ENCODE measurements around the gene IMPG2. TPM values are rescaled to one million over a fixed set of nuclear protein-coding genes. Genes with fewer than 3 reads are reported as not detected.

IMPG2 gene
- total RNA-seq (0.72 and 0.77 TPM in 2 replicates), polyA plus RNA-seq (0.15 TPM in 1 of 2 replicates, not detected in the other)

DNA sequence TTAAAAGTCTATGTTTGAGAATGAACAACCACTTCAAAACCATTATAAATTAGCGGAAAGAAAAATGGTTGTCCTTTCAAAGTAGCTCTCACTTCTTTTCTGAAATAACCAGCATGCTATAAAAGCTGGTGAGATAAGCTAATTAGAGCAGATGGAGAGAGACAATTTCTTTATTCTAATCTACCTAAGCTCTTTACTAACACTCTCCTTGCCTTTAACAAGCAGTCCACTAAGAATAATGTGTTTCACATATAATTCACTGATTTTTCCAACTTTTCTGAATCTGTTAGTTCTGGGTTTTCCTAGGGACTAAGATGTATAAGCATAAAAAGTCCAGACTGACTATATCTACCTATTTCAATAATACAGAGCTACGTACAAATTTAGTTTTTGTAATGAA, at the start of gene IMPG2:
Gene IMPG2 (minus strand): TSS at position 101 of the 400 bp plus-strand sequence. CDS start 203 bp downstream, outside the sequence.
- Histone ChIP-seq H3K36me3 (replicated peaks; ENCODE audit: insufficient read depth, low read depth) (no peaks in the 10 kb centered on the region), H3K4me1 (ENCODE audit: insufficient read depth) (no peaks in the 10 kb centered on the region), H3K9me2 (replicated peaks; ENCODE audit: insufficient read depth) (no peaks in the 10 kb centered on the region), H3K27ac (no peak within 1 kb of the TSS), H3K79me2 (no peaks in the 10 kb centered on the region), H4K20me1 (ENCODE audit: insufficient read depth, poor library complexity, severe bottlenecking) (no peaks in the 10 kb centered on the region), H3K27me3 (no peaks in the 10 kb centered on the region), H3K4me2 (peak within 1 kb of the TSS; percentile 41), H3K9me3 (ENCODE audit: low read depth) (no peaks in the 10 kb centered on the region), H3K4me3 (no peak within 1 kb of the TSS), H2AFZ (no peak within 1 kb of the TSS)
- WGBS (ENCODE audit: low lambda C conversion rate, missing lambda C conversion rate), result 94% methylated on average over 2 of the region's 2 CpGs
- no peak for DNase-seq (ENCODE audit: low spot score)
- TF ChIP-seq, protein P1, sequence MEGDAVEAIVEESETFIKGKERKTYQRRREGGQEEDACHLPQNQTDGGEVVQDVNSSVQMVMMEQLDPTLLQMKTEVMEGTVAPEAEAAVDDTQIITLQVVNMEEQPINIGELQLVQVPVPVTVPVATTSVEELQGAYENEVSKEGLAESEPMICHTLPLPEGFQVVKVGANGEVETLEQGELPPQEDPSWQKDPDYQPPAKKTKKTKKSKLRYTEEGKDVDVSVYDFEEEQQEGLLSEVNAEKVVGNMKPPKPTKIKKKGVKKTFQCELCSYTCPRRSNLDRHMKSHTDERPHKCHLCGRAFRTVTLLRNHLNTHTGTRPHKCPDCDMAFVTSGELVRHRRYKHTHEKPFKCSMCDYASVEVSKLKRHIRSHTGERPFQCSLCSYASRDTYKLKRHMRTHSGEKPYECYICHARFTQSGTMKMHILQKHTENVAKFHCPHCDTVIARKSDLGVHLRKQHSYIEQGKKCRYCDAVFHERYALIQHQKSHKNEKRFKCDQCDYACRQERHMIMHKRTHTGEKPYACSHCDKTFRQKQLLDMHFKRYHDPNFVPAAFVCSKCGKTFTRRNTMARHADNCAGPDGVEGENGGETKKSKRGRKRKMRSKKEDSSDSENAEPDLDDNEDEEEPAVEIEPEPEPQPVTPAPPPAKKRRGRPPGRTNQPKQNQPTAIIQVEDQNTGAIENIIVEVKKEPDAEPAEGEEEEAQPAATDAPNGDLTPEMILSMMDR (IDR thresholded peaks at IDR 0.05; ENCODE audit: poor library complexity), result no peak
- TF ChIP-seq EZH2phosphoT487 (IDR thresholded peaks at IDR 0.05; ENCODE audit: low read depth, severe bottlenecking, unreplicated experiment) (no peak), EZH2 (IDR thresholded peaks at IDR 0.05; ENCODE audit: borderline replicate concordance) (no peak)

DNA sequence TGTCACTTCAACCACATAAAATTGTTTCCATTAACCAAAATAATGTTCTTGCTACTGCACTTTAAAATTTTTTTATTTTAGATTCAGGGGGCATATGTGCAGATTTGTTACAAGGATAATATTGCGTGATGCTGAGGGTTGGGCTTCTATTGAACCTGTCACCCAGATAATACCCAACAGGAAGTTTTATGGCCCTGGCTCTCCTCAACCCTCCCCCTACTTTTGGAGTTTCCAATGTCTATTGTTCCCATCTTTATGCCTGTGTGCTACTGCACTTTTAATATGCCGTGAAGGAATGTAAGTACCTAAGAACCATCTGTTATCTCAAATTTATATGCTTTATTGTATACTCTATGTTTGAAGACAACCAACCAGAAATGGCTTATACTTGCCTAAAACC, 42.0 kb upstream of the IMPG2 start:
- DNase-seq (ENCODE audit: low spot score), result no peak
- TF ChIP-seq, protein P1 (IDR thresholded peaks at IDR 0.05; ENCODE audit: poor library complexity), result no peak
- TF ChIP-seq EZH2 (IDR thresholded peaks at IDR 0.05; ENCODE audit: borderline replicate concordance) (no peak), EZH2phosphoT487 (IDR thresholded peaks at IDR 0.05; ENCODE audit: low read depth, severe bottlenecking, unreplicated experiment) (no peak)
- Histone ChIP-seq H2AFZ (no peak overlapping the region), H3K4me1 (ENCODE audit: insufficient read depth) (no peaks in the 10 kb centered on the region), H3K36me3 (replicated peaks; ENCODE audit: insufficient read depth, low read depth) (no peaks in the 10 kb centered on the region), H3K9me2 (replicated peaks; ENCODE audit: insufficient read depth) (no peaks in the 10 kb centered on the region), H3K4me3 (no peak overlapping the region), H3K27ac (no peak overlapping the region), H4K20me1 (ENCODE audit: insufficient read depth, poor library complexity, severe bottlenecking) (no peaks in the 10 kb centered on the region), H3K79me2 (no peaks in the 10 kb centered on the region), H3K27me3 (no peaks in the 10 kb centered on the region), H3K9me3 (ENCODE audit: low read depth) (no peaks in the 10 kb centered on the region), H3K4me2 (no peak overlapping the region)
- WGBS (ENCODE audit: low lambda C conversion rate, missing lambda C conversion rate), result 86% methylated on average over 2 of the region's 2 CpGs

DNA sequence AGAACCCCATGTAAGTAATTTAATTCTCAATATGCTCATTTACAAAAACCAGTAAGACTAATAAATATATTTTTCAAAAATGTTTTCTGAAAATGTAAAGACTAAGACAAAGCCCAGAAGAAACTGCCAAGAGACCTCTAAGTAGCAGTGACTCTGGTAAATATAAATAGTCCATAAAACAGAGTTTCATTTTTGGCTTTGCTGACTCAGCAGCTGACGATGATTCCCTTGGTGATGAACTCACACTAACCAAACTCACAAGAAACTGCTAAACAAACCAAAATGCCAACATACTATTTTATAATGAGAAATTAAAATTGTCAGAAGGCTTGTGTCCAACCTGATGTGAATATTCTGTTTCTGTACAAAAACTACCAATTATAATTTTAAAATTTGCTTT, 31.5 kb upstream of the IMPG2 start:
- H4K20me1 ChIP-seq (ENCODE audit: insufficient read depth, poor library complexity, severe bottlenecking), result no peaks in the 10 kb centered on the region
- TF ChIP-seq, protein P1 (IDR thresholded peaks at IDR 0.05; ENCODE audit: poor library complexity), result no peak
- TF ChIP-seq EZH2 (IDR thresholded peaks at IDR 0.05; ENCODE audit: borderline replicate concordance) (no peak), EZH2phosphoT487 (IDR thresholded peaks at IDR 0.05; ENCODE audit: low read depth, severe bottlenecking, unreplicated experiment) (no peak)
- H3K9me3 ChIP-seq (ENCODE audit: low read depth), result no peaks in the 10 kb centered on the region
- WGBS (ENCODE audit: low lambda C conversion rate, missing lambda C conversion rate), result 85% methylated on average over 1 of the region's 1 CpG
- H3K36me3 ChIP-seq (replicated peaks; ENCODE audit: insufficient read depth, low read depth), result no peaks in the 10 kb centered on the region
- H3K4me2 ChIP-seq, result no peak overlapping the region
- H3K27me3 ChIP-seq, result no peaks in the 10 kb centered on the region
- no peak overlapping the region for H2AFZ ChIP-seq
- no peak overlapping the region for H3K4me3 ChIP-seq
- no peaks in the 10 kb centered on the region for H3K4me1 ChIP-seq (ENCODE audit: insufficient read depth)
- H3K79me2 ChIP-seq, result no peaks in the 10 kb centered on the region
- H3K9me2 ChIP-seq (replicated peaks; ENCODE audit: insufficient read depth), result no peaks in the 10 kb centered on the region
- no peak overlapping the region for H3K27ac ChIP-seq
- DNase-seq (ENCODE audit: low spot score), result no peak

DNA sequence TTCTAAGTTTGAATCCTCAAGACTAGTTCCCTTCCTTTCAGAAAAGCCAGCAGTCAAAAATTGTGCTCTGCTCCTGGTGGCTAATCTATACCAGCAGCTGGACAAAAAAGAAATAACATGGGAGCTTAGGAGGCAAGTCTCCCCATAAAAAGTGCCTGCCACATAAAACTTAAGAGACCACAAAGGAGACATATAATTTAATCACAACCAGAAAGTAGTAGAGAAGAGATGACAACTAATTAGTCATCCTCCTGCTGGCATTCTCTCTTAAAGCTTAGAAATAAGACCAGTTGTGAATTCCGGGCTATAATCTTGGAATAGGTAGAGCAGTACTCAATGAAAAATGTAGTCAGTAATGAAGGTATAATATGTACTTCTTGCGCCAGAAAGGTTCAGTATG, 20.2 kb upstream of the IMPG2 start:
- Histone ChIP-seq H3K27me3 (no peaks in the 10 kb centered on the region), H3K36me3 (replicated peaks; ENCODE audit: insufficient read depth, low read depth) (no peaks in the 10 kb centered on the region), H3K27ac (no peak overlapping the region), H3K4me1 (ENCODE audit: insufficient read depth) (no peaks in the 10 kb centered on the region), H4K20me1 (ENCODE audit: insufficient read depth, poor library complexity, severe bottlenecking) (no peaks in the 10 kb centered on the region), H2AFZ (no peak overlapping the region), H3K4me3 (no peak overlapping the region), H3K9me2 (replicated peaks; ENCODE audit: insufficient read depth) (no peaks in the 10 kb centered on the region), H3K4me2 (no peak overlapping the region), H3K79me2 (no peaks in the 10 kb centered on the region), H3K9me3 (ENCODE audit: low read depth) (no peaks in the 10 kb centered on the region)
- no peak for TF ChIP-seq EZH2phosphoT487 (IDR thresholded peaks at IDR 0.05; ENCODE audit: low read depth, severe bottlenecking, unreplicated experiment)
- TF ChIP-seq, protein P1 (IDR thresholded peaks at IDR 0.05; ENCODE audit: poor library complexity), result no peak
- no peak for DNase-seq (ENCODE audit: low spot score)
- 93% methylated on average over 2 of the region's 2 CpGs for whole genome bisulfite sequencing (ENCODE audit: low lambda C conversion rate, missing lambda C conversion rate)

Data from hepatocyte (in vitro differentiated cells).